Activated CD4-positive, CD25-positive, alpha-beta regulatory T cell treated with anti-CD3 and anti-CD28 coated beads, Interleukin-2, amount 50 U/mL, for 24 hours (primary cell): ENCODE results near the gene PSMB7.

Experiments used
- ATAC-seq, 2 donors: fragments of 150-1000 bp; cut with Tn5 transposase; one replicate each; pipeline ENCODE4 v1.10.0; 2021; ENCODE audit warnings: mild to moderate bottlenecking in 1 of 2, moderate library complexity in 1 of 2

Gene PSMB7

DNA sequence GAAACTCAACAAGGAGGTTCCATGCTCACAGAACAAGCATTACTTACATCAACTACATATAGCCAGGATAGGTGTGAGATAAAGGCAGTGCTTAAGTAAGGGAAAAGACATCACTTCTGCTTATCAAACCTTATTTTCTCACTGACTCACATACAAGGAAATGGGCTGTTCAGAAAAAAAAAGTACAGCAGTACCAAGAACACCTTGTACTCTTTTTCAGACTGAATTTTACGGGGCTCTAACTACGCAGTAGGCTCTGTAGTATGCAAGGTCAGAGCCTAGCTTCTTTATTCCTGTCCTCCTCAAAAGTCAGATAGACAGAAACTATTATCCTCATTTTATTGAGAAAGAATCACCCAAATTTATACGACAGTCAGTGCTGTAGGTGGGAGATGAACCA, 5.8 kb downstream of the PSMB7 start:
- ATAC-seq, result no peak

DNA sequence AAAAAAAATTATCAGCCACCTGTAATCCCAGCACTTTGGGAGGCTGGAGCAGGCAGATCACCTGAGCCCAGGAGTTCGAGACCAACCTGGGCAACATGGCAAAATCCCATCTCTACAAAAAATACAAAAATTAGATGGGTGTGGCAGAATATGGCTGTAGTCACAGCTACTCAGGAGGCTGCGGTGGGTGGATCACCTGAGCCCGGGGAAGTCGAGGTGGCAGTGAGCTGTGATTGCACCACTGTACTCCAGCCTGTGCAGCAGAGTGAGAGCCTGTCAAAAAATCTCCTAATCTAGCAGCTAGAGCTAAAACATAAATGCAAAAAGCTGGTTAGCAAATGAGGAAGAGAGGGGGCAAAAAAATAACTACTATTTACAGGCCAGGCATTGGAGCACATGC, 12.0 kb downstream of the PSMB7 start:
- no peak for ATAC-seq

DNA sequence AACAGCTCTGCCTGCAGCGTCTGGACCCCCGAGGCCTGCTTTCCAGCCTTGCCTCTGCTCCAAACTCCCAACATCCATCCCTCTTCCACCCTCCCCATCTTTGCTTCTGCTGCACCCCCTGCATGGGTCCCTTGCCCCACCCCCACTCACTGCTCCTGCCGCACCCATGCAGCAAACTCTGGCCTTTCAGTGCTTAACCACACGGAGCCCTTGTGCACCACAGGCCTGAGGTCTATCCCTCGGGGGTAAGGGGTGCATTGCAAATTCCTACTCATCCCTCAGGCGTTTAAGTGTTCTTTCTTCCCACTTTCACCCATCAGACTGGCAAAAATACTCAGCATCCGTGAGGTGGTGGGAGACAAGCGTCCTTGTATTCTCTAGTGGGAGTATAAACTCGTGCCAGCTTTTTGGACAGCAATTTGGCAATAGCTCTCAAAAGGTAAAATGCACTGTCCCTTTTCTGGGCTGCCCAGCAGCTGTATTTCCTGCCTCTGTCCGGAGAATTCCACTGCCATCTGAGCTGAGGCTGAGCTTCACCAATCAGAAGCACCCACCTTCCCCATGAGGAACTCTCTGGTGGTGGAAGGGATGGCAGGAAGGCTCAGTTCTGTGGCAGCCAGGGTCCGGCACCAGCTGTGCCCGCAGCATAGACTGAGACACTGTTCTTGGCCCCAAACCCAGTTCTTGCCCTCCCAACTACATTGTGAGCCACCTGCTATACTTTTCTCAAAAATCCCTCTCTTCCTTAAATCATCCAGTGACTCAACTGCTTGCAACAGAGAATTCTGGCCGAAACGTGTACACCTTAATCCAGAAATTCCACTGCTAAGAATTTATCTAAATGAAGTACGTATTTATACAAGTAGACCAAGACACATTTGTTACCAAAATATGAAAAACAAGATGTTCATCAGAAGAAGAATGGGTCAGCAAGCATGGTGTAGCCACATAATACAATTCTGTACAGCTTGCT, 15.0 kb downstream of the PSMB7 start:
- ATAC-seq, result no peak

DNA sequence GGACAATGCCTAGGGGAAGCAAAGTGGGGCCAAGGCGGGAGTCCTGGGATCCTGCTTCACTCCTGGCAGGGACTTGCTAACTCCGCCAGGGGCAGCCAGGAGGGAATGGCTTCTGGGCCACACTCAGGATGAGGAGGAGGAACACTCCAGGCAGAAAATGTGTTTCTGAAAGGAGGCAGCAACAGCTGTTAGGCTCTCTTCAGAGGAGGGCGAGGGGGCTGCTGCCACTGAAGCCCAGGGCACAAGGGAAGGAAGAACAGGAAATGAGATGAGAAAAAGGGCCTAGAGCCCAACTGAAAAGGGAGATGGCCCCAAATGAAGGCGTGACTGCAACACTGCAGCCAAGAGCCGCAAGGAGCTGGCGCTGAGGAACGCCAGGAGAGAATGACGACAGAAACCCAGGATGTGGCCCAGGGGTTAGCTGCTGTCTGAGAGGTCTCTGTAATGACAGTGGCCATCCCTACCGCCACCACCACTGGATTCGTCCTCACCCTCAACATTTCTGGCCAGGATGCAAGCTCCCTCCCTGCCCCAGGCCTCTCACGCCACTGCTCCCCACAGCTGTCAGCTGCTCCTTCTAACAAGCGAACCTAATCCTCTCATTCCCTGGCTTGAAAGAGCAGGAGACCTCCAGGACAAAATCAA, 15.8 kb downstream of the PSMB7 start:
- ATAC-seq, result no peak

DNA sequence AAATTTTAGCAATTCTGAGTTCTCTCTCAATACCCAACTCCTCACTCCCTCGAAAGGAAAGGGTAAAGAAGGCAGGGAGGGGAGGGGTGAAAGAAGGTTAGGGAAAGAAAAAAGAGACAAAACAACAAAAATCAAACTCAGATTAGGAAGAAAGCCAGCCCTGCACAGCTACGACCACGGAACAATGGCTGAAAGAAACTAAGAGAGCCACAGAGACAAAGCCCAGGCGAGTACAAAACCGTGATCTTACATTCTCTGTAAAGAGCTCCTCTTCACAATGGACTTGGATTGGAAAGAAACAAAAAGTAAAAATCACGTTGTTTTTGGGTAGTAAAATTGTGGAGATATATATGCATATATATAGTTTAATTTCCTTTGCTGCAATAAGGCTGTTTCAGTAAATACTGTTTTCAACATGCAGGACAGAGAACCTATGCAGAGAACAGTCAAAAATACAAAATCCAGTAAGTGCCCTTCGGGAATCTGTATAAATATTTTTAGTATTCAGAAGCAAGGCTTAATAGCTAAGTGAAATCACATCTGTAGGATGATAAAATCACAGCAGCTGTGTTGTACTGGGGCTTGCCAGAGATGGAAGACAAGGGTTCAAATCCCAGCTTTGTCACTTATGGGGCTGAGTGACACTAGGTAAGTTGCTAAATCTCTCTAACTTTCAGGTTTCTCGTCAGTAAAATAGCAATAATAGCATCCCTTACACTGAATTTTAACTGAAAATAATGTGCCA, 16.9 kb downstream of the PSMB7 start:
- no peak for ATAC-seq

DNA sequence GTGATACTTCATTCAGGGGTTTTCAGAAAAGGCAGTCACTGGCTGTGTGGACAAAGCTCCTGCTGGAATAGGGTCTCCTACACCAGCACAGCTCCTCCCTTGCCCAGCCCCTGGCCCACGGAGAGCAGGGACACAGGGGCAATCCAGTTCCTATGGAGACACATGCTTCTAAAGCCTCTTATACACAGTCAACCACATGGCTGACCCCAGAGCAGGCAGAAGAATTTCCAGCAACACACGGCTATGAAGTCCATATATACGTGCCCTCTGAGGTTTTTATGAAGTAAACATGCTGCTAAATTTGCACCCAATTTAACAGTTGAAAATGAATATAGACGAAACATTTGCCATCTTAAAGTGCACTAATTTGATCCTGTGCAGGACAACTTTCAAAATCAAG, 19.4 kb downstream of the PSMB7 start:
- no peak for ATAC-seq

DNA sequence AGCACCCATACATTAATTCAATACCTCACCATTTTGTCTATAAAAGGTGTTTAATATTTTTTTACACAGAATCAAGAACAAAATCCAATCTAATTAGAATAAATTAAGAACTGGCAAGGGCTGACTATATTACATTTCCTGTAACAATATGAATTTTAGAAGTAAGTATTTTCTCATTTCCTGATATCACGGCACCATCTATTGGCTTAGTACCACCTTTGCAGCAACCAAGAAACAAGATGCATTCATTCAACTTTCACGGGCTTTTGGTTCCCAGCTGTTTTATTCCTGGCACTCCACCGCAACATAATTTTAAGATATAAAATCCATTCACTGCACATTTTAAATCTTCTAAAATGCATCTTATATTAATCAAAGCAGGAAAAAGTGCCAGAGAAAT, 20.6 kb downstream of the PSMB7 start:
- no peak for ATAC-seq

DNA sequence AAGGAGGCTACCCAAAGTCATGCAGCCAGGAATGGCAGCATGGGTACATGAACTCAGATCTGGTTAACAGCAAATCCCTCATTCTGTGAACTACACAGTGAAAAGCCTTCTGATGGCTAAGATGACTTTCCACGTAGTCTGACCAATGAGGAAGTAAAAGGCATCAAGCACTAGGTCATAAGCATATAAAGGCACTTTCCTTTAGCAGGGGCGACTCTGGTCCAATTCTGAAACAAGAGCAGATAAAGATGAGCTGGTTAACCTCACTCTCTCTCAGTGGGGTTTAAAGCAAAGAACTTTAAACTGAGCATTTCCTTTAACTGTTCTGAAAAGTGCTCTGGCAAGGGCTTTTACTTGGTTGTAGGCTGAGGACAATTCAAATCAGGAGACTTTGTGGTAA, 21.1 kb downstream of the PSMB7 start:
- peak in 1 of 2 donors; percentile 41 for ATAC-seq

DNA sequence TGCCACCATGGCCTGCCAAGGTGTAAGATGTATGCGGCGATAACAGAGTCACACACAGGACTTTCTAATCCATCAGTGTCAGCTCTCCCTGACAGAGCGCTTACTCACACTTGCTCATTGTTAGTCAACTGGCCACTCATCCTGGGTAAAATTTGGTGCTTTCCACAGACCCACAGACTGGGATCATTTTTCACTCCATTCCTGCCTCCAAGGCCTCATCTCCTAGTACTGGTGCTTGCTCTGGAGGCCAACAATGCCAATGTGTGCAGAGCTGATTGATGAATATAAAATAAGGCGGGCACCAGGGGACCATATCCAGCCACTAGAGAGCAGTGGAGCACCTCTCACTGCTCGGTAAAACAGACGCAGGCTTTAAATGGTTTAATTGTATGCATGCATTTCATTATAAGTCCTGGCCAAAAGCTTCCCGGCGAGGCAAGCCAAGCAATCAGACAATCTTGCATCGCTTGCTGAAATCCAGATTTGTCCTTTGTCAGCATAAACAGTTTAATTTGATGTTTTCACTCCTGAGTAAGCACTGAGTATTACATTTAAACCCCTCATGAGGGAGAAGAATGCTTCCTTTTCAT, 22.3 kb downstream of the PSMB7 start:
- peak; percentile 63 to 69 for ATAC-seq

DNA sequence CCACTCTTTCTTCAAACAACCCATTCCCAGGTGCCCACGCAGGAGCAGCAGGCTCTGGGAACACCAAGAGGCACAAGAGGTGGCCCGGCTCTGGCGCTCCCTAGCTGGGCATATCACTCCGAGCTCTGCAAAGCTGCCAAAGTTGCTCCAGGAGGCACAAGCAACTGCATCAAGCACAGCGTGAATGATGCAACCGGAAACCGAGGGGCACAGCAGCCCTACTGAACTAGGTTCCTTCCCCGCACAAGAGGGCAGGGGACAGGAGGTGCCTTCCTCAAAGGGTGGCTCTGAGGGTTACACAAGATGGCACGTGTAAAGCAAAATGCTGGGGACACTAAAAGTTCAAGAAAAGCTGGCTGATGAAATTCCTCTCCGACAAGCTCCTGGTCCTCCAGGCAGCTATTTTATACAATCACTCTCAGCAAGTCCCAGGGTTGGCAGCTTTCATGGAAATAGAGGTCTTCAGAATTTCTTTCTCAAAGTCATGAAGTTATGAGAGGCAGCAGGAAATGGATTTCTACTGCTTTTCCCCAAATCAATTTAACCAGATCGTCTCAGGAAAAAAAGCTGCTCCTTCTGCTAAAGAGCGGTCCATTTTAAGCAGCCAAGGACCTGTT, 22.9 kb downstream of the PSMB7 start:
- no peak for ATAC-seq

DNA sequence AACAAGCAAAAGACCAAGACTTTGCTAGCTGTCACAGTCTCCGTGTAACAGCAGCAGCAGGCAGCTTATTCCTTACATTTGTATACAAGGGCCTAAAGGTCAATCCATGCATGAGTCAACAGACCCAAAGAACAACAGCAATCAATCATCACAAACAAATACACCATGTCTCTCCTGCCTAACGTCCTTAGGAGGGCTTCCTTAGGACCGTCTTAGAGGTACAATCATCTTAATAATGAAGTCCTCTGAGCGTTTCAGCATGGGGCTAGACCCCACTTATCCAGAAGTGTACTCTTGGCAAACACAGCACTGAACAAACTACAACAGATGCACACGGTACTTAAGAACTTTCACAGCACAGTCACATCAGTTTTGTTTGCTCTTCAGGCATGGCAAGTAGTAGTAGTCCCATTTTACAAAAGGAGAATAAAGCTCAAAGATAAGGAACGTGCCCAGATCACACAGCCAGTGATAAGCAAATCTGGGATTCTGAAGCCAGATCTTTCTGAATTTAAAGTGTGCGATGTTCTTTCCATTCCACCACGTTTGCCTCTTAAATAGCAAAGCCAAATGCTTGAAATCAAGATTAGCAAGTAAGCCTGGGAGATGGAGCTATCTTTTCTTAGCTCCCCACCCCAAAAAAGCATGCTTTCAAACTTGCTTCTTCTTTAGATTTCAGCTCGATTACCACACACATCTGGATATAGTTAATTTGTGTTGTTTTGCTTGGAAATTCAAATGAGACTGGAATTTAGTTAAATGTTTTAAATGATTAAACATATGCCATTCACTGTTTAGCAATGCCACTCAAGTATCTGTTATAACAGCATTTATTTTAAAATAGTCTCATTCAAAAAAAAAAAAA, 24.2 kb downstream of the PSMB7 start:
- ATAC-seq, result no peak

DNA sequence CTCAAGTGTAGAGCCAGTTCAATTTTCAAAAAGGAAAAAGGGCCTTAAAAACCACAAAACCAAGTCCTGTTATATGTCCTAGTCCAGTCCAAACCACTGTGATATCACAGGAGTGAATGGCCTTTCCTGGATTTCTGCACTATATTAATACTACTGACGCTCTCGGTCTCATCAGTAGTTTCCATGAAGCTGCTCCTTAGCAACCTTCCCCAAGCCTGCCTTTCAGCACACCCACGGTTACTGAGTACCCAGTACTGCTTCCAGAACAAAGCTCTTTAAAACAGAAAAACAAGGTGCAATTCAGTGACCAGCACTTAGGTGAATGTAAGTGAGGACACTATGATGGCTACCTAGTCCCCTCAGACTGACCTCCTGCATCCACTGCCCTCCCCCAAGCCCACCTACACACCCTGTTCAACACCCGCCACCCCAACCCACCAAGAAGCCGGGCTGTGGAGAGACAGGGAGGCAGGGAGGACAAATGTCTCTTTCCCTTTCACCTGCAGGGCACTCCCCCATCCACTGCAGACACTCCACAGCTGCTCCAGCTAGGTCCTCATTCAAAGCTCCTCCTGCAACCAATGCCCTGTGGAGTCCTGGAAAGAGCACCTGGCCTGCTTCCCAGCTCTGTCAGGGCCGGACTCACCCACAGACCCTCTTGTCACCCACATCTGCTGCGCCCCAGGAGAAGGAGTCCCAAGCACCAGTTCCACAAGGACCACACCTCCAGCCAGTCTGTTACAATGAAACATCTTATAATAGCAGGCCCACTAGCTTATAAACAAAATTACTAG, 25.9 kb downstream of the PSMB7 start:
- ATAC-seq, result no peak

DNA sequence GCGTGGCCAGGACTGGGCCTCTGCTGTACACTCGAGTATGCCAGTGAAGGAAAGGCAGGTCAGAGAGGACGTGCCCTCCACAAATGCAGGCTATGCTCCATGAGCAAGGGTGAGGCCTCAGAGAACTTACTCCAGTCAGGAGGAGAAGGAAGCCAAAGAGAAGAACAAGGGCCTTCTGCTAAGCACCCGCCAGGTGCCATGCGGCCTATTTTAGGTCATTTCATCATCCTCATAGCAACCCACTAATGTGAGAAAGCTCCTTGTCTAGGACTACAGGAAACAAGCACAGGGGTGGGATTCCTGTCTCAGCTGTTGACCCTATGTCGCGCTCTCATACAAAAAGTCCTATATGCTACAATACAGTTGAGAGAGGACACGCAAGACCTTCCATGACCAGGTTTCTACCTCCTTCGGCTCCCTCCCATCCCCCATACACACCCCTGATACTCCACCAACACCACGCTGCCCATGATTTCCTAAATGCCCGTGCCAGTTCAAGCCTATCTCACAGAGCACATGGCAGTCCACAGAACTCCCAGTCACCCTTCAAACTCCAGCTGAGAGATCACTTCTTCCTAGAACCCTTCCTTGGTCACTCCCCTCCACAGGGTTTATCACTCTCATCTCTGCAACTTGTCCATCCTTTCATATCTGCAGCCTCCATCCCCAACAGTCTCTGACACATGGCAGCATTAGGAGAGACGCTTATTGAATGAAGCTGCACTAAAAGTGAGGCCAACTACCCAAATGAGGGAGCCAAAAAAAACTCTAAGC, 26.8 kb downstream of the PSMB7 start:
- no peak for ATAC-seq

DNA sequence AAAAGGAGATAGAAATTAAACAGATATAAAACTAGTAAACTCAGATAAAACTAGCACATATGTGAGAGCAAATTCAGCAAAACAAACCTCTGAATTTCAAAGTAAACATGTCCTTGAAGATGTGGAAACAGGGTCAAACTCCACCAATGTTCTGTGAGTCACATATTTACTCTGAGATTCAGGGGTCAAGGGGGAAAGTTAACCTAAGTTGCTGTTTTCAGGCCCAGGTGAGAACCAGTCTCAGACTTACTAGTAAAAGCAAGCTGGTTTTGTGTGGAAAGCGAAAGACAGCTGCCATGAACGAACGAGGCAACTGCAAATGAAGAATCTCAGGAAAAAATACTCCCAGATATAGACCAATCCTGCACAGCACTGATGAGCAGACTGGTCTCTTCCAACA, 29.0 kb downstream of the PSMB7 start:
- ATAC-seq, result no peak

DNA sequence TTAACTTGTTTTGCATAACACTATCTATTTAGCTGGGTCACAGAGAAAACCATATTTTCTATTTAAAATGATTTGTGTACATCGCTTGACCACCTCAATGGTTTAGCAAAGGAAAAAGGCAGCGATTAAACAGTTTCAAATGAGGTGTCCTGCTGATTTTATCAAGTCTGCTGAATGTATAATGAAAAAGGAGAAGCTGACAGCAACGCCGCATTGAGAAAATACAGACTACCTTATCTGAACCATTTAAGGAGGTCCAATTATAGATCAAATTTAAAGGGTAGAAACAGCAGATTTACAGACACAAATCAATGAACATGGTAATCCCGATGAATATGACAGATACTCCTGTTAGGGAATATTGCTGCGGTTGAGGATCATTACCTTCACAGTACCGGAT, 29.6 kb downstream of the PSMB7 start:
- no peak for ATAC-seq

DNA sequence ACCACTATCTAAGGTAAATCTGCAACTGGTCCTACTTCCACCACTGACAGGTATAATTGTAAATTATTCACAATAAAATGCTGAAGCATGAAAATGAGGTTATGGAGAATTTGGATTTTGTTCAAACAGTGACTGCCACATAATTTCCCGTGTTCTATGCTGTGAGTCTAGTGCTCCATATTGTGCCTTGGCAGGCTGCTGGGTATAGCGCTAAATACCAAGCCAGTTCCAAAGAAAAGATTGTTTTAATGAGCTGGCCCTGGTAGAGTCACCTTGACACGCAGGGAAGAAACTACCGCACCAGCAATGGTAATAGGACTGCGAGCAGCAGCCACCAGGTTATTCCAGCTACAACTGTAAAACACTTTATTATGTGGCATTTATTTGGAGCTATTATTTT, 30.4 kb downstream of the PSMB7 start:
- ATAC-seq, result no peak

DNA sequence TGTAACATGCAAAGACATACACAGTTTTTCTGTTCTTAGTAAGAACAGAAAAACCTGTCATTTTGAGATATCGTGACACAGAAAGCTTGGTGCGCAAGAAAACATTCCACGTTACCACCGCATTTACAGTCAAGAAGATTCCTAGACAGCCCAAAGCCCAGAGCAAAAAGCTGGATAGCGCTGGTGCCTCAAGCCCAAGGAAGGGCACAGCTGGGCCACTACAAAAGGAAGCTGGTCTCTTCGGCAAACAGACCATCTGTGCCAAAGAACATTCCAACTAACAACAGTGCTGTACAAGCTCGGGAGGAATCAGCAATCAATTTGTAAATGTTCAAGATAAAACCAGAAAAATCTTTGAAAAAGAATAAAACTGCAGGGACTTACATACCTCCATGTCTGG, 31.0 kb downstream of the PSMB7 start:
- no peak for ATAC-seq

DNA sequence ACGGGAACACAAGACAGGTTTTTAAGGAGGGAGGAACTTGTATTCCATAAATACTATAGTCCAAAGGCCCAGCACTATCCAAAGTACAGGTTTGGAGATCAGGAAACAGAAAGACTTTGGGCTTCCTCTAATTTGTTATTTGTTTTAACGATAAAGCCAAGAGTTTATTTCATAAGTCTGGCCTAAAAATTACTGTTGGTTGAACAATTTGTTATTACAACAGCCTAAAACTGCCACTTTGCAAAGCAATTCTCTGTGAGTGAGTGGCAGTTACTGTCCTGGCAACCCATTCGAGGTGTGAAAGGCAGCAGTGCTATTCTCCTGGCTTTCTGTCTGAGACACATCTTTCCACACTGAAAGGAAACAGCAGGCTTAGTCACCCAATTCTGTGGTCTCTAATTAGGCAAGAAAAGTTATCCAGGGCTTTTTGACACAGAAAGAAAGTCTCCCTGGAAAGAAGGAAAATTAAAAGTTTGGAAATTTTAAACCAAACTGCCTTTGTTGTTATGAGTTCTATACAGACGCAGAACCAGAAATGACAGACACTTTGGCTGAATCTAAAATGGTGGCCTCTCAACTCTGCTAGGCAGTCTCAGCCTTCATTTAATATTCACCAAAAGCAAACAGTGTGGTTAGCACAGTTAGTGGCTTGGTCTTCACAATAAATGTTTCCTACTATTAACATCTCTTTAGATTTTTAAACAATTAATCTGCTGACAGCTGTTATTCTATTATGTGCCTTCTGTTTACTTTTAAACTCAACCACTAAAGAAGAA, 33.9 kb downstream of the PSMB7 start:
- ATAC-seq, result no peak
